Chondrocyte (in vitro differentiated cells): ENCODE measurements around the gene IKZF3. TPM values are rescaled to one million over a fixed set of nuclear protein-coding genes. Genes with fewer than 3 reads are reported as not detected.

Experiments used
- DNase-seq: peaks from one replicate; pipeline ENCODE4 v3.0.0; 2021; ENCODE audit warnings: mixed read lengths, low spot score
- H3K27ac Mint-ChIP-seq: one replicate; pipeline ENCODE4 v1.8.0; 2021; ENCODE audit warnings: mild to moderate bottlenecking, moderate library complexity, mixed read lengths; ENCODE audit not compliant: unreplicated experiment
- H3K27me3 Mint-ChIP-seq: 2 replicates; pipeline ENCODE4 v1.8.0; 2021; ENCODE audit warnings: low read depth, mixed read lengths
- H3K36me3 Mint-ChIP-seq: 2 replicates; pipeline ENCODE4 v1.8.0; 2021; ENCODE audit warnings: low read depth, mixed read lengths
- H3K4me1 Mint-ChIP-seq: 2 replicates; pipeline ENCODE4 v1.8.0; 2021; ENCODE audit warnings: low read depth, mild to moderate bottlenecking, mixed read lengths
- H3K4me3 Mint-ChIP-seq: one replicate; pipeline ENCODE4 v1.8.0; 2021; ENCODE audit warnings: mild to moderate bottlenecking, moderate library complexity, mixed read lengths; ENCODE audit not compliant: unreplicated experiment
- H3K9me3 Mint-ChIP-seq: 2 replicates; pipeline ENCODE4 v1.8.0; 2021; ENCODE audit warnings: low read depth, mixed read lengths
- total RNA-seq: library from RNA; stranded (reverse); gene quantifications from 3 replicates; pipeline ENCODE4 v1.2.1, GENCODE V29; 2021
- TF ChIP-seq, protein P1 (sequence below): fragments of 200-600 bp; sonication (generic); IDR thresholded peaks from 2 replicates; pipeline ENCODE4 v1.5.0; 2021; ENCODE audit warnings: antibody characterized with exemption, mild to moderate bottlenecking, moderate library complexity

IKZF3 gene
- total RNA-seq, 1 donor from 2014 or later: not detected

DNA sequence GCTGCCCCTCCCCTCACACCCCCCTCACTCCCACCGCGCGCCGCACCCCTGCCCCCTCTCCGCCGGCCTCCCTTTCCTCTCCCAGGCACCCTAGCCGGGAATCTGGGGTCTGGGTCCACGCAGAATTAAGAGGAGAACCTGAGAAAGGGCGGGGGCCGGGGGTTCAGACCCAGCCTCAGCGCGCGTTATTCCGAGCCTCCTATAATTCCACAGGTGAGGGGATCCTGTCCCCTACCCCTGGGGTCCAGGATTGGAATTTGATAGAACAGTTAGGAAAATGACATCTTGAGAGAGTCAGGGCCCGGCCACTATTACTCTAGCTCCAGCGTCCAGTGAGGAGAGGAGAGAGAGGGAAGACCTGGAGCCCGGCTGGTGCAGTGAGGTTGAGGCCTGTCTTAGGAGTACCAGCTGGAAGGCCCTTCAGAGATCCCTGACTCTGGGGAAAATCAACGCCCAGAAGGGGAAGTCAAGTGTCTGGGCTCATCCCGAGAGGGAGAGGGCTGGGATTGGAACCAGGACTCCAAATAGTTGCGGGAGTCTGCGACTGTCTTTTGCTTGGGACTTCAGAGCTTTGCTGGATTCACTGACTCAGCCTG is 109.1 kb downstream of the IKZF3 start:
- Mint-ChIP-seq H3K4me1 (peaks cover 31% of the 10 kb centered on the region), H3K27me3 (peaks cover 14% of the 10 kb centered on the region), H3K4me3 (peak overlapping the region; percentile 54), H3K36me3 (no peaks in the 10 kb centered on the region), H3K27ac (peak overlapping the region; percentile 83), H3K9me3 (no peaks in the 10 kb centered on the region)
- no peak for DNase-seq
- TF ChIP-seq, protein P1, sequence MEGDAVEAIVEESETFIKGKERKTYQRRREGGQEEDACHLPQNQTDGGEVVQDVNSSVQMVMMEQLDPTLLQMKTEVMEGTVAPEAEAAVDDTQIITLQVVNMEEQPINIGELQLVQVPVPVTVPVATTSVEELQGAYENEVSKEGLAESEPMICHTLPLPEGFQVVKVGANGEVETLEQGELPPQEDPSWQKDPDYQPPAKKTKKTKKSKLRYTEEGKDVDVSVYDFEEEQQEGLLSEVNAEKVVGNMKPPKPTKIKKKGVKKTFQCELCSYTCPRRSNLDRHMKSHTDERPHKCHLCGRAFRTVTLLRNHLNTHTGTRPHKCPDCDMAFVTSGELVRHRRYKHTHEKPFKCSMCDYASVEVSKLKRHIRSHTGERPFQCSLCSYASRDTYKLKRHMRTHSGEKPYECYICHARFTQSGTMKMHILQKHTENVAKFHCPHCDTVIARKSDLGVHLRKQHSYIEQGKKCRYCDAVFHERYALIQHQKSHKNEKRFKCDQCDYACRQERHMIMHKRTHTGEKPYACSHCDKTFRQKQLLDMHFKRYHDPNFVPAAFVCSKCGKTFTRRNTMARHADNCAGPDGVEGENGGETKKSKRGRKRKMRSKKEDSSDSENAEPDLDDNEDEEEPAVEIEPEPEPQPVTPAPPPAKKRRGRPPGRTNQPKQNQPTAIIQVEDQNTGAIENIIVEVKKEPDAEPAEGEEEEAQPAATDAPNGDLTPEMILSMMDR: no peak

DNA sequence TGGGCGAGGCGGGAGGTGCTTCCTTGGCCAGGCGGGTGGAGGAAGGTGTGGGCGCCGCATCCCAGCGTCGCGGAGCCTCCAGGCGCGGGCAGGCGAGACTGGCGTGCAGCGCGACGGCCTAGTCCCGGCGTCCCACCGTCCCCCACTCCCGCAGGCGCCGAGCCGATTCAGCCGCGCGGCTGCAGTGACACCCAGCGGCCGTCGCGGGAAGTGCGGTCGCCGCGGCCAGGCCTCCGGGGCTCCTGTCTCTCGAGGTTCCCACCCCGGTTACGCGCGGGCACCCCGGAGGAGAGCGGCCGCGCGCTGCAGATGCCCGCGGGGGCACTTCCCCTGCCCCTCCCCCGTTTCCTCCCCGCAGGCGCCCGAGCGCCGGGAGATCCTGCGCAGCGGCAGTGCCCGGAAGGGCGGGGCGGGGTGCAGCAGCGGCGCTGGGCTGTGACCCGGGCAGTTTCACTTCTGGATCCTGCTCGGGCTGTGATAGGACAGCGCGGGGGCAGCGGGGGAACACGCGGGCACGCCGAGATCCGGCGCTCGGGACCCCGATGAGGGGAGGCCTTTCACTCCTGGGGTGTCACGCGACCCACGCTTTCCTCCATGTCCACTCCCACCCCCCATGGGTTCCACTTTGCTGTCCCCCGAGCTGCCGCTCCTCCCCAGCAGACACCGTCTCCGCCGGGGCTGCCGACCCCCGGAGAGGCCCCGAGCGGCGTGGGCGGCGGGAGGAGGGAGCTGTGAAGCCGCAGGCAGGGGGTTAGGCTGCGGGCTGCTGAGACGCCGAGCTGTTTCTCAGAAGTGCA is 109.8 kb downstream of the IKZF3 start:
- Mint-ChIP-seq H3K4me1 (peaks cover 33% of the 10 kb centered on the region), H3K4me3 (peak overlapping the region; percentile 49), H3K9me3 (no peaks in the 10 kb centered on the region), H3K27ac (no peak overlapping the region), H3K27me3 (peaks cover 10% of the 10 kb centered on the region), H3K36me3 (no peaks in the 10 kb centered on the region)
- DNase-seq: peak; percentile 92
- TF ChIP-seq, protein P1: peak; percentile 100

DNA sequence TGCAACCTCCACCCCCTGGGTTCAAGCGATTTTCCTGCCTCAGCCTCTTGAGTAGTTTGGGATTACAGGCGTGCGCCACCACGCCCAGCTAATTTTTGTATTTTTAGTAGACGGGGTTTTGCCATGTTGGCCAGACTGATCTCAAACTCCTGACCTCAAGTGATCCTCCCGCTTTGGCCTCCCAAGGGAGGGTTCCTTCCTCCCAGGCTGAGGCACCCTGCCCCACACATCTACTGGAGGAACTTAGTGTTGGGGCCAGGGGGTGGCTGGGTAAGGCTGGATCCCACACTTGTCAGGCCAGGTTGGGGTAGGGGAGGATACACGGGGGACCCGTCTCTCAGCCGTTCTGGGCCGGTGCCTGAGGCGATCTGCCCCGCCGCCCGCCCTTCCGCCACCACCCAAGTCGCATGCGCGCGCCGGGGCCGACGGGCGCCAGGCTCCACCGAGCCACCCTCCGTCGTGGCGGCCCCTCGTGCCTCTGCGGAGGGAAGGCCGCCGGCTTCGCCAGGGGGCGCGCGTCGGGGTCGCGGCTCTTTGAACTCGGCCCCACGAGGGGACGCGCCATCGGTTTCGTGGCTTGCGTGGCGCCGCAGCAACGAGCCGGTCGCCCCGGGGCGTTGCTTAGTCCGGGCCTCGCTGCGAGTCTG is 110.5 kb downstream of the IKZF3 start:
- no peak for DNase-seq
- peaks cover 3% of the 10 kb centered on the region for H3K27me3 Mint-ChIP-seq
- peak overlapping the region; percentile 41 for H3K27ac Mint-ChIP-seq
- no peaks in the 10 kb centered on the region for H3K9me3 Mint-ChIP-seq
- H3K4me3 Mint-ChIP-seq: peak overlapping the region; percentile 66
- no peaks in the 10 kb centered on the region for H3K36me3 Mint-ChIP-seq
- TF ChIP-seq, protein P1: no peak
- H3K4me1 Mint-ChIP-seq: peaks cover 33% of the 10 kb centered on the region

DNA sequence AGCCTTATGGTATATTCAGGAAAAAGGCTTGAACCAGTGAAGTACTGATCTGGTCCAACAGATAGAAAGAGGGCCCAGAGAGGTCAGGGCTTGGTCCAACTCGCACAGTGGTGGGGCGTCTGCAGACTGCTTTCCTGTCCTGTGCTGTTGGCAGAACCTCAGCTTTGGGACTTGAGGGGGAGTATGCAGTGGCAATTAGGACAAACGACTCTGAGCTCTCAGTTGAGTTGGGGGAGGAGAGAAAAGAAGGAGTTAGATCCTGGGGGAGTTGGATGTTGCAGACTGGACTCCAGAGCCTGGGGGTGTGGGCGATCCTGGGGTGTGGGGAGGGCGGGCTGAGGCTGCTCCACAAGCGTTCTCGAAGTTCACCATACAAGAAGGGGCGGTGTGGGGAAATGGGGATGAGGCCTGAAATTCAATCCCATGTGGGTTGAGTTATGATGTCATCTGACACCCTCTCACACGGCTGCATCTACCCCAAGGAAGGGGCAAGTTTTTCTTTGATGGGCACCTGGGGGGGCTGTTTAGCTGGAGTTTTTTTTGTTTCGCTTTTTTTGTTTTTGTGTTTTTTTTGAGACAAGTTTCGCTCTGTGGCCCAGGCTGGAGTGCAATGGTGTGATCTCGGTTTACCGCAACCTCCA is 111.8 kb downstream of the IKZF3 start:
- DNase-seq: no peak
- Mint-ChIP-seq H3K36me3 (no peaks in the 10 kb centered on the region), H3K4me3 (peak overlapping the region; percentile 57), H3K9me3 (no peaks in the 10 kb centered on the region), H3K4me1 (peaks cover 30% of the 10 kb centered on the region), H3K27ac (no peak overlapping the region), H3K27me3 (no peaks in the 10 kb centered on the region)
- TF ChIP-seq, protein P1: no peak

DNA sequence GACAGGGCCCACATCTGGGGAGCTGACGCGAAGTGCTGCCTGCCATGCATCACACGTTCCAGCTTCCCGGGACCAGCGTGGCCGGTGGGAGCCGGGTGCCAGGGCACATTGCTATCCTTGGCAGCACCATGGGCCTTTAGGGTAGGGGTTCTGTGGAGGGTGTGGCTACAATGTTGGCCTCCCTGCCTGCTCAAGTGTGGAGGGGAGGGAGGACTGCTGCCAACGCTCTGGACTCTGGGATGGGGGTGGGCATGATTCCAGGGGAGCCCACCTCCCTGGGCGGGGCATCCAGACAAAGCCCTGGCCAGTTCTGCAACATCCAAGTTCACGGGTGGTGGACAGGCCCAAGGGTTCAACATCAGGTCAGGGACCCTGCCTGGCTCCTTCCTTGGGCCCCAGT is 112.5 kb downstream of the IKZF3 start:
- H3K9me3 Mint-ChIP-seq: no peaks in the 10 kb centered on the region
- no peaks in the 10 kb centered on the region for H3K36me3 Mint-ChIP-seq
- no peak overlapping the region for H3K27ac Mint-ChIP-seq
- TF ChIP-seq, protein P1: no peak
- H3K4me3 Mint-ChIP-seq: no peak overlapping the region
- H3K27me3 Mint-ChIP-seq: no peaks in the 10 kb centered on the region
- H3K4me1 Mint-ChIP-seq: peaks cover 30% of the 10 kb centered on the region
- DNase-seq: no peak
